Gastrocnemius medialis (tissue), 4 donors: ENCODE measurements around the gene KDM4C.

Experiments
- CTCF ChIP-seq, 5 experiments: fragments of 450-650 bp in 3 of 5; fragments of 200-600 bp in 2 of 5; sonication (generic) in 2 of 5; IDR thresholded peaks in 4 of 5; conservative IDR thresholded peaks in 1 of 5; 1 replicate in 4 of 5; 2 replicates in 1 of 5; pipeline ENCODE4 v1.5.1; 2016 to 2019; ENCODE audit warnings: antibody characterized with exemption in 5 of 5, mild to moderate bottlenecking in 3 of 5, moderate library complexity in 3 of 5
- POLR2A ChIP-seq, 2 donors: fragments of 450-650 bp; IDR thresholded peaks; one replicate each; pipeline ENCODE4 v1.6.1; 2017; ENCODE audit warnings: antibody characterized with exemption in 2 of 2, mild to moderate bottlenecking in 2 of 2, moderate library complexity in 2 of 2

- TF ChIP-seq CTCF (IDR thresholded peaks at IDR 0.05 in 4 of 5, conservative IDR thresholded peaks at IDR 0.05 in 1 of 5) (no peak), POLR2A (IDR thresholded peaks at IDR 0.05) (no peak)
These were observed 253.8 kb downstream of the KDM4C start for GRCh38 chr9:7011395-7012067.
